Measurements from ENCODE around the gene MARCHF6.
"Not testable (repeated sequence)": the region's sequence is repeated elsewhere in the genome, so short reads cannot be mapped to it uniquely, and the experiment has no call there.

The MARCHF6 gene

GRCh38 chr5:10324518-10325370, 28.8 kb upstream of the MARCHF6 start:
- no peak for DNase-seq

GRCh38 chr5:10328323-10328722, 25.2 kb upstream of the MARCHF6 start:
- DNase-seq, result no peak

GRCh38 chr5:10329446-10329819, 24.1 kb upstream of the MARCHF6 start:
- no peak for DNase-seq

DNA sequence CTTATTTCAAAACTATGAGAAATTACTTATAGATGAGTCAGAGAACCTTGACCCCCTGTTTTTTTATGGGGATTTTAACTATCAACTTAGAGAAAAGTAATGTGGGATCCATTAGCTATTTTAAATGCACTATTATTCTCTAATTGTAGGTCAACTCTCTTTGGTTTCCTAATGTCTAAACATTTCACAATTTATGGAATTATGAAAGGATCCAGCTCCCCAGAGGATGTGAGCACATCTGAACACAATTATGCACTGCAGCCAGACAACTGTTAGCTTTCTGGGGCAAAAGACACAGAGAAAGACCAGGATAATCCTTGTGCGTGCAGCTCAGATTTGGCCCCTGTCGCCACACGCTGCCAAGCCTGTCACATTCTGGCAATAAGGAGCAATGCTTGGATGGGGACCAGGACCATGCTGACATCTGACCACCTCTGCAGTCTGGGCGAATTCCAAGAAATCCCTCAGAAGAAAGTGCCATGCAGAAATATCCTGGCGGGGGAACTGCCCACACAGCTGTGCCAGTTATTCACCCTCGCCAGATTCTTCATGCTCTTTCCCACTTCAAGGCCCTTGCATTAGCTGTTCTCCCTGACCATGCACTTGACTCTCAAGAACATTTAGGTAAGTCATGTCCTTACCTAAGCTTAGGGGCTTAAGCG, 23.5 kb upstream of the MARCHF6 start:
- DNase-seq, result peak; percentile 91

DNA sequence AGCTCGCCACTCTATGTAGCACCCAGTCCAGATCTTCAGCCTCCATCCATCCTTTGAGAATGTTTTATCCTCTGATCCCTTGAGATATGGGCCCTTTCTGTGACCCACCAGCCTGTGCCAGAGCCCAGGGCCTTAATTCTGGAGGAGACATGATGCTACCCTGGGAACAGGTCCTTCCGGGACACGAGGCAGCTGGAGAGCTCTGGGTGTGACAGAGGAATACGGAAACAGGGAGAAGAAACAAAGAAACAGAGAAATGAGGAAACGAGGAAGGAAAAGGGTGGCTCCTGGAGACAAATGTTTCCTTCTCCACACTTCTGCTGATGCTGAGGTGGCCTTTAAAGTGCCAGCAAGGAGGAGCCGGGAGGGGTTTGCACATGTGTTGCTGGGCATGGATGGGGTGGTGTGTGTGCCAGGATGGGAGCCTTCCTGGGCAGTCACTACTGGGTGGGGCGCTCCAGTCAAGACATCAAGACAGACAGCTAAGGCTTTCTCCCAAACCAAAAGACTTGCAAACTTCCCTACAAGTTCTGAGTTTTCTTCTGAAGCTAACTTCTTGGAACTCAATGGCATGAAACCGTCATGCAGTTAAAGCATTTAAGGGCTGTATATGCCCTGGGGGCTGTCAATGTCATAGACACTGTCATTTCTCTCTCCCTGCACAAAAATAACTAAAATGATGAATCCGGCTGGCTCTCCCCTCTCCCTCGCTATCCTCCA, 22.8 kb upstream of the MARCHF6 start:
- DNase-seq, result peak; percentile 9

GRCh38 chr5:10331341-10331796, 22.1 kb upstream of the MARCHF6 start:
- DNase-seq, result peak; percentile 93

- no peak for DNase-seq
Observed at GRCh38 chr5:10332301-10332700, 21.2 kb upstream of the MARCHF6 start.

DNA sequence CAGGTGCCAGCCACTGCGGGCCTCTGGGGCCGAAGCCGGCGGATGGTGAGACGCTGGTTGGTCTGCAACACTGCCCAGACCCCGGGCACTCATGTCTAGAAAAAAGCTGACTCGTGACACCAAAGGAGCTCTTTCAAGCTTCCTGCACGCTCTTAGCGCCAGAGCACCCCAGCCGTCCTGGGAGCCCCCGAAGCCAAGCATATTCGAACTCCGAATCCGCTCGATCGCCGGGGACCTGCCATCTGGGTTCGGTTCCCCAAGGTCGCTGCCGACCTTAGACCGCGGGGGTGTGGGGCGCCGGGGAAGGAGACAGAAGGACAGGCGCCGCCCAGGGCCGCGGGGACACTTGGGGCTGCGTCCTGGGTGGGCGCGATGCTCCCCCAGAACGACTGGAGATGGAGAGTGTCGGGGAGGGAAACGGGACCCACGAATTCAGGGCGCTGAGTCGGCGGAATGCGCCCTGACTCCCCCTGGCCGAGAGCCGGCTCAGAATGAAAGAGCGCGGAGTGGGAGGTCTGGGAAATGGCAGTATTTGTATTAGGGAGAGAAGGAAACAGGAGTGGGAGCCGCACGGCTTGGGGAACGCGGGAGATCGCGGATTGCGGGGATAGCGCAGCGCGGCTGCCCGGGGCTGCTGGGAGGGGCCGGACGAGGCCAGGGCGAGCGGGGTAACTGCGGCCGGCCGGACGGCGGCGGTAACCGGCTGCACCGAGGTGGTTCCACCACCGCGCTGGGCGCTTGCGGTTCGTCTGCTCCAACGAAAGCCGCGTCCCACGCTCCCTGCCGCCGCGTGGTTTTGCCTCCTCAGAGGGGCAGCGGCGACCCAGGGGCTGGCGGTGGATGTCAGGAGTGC, 20.1 kb upstream of the MARCHF6 start:
- peak; percentile 26 for DNase-seq

DNA sequence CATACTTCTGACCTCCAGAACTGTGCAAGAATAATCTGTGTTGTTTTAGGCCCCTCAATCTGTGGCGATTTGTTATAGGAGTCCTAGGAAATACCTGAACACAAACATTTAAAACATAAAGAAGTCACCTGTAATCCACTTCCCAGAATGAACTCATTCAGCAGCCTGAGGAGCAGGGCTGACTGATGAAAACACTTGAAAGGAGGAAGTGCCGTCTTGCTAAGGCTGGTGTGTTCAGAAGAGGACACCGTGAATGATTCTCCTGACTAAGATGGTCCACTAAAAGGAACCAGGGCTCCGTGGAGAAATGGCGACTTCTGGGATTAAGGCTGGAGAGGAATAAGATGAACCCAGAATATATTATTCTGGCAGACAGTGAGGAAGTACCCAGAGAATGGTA, 18.7 kb upstream of the MARCHF6 start:
- no peak for DNase-seq

DNA sequence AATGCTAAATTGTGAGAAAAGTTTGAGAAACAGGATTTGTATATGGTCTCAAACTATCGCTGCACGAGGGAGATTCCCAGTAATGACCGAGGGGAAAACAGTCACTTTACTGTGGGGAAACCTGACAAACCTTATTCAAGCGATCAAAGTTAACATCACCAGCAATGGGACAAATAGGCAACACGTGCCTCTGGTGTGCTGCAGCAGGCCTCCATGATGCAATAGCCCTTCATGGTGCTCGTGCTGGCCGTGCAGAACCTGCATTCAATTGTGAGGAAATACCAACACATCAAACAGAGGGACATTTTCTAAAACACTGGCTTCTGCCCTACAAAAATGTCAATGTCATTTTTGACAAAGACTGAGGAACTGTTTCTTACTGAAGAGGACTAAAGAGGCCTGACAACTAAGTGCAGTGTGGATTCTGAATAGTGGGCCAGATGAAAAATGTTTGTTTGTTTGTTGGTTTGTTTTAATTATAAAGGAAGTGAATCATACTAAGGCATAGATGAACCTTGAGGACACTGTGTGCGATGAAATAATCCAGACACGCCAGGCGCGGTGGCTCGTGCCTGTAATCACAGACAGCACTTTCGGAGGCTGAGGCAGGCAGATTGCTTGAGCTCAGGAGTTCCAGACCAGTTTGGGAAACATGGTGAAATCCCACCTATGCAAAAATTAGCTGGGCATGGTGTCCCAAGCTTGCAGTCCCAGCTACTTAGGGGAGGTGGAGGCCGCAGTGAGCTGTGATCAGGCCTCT, 17.6 kb upstream of the MARCHF6 start:
- no peak for DNase-seq

DNA sequence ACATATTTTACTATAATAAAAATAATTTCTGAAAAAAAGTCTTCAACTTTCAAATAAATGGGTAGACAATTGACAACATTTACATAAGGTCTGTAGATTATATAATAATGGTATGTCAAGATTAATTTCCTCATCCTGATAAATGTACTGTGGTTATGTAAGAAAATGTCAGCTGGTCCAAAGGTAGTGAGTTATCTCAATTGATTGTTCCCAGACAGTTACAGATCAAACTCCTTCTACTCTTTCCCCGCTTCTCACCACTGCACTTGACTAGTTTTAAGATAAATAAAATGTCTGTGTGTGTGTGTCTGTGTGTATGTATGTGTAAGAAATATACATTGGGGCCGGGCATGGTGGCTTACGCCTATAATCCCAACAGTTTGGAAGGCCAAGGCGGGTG, 16.4 kb upstream of the MARCHF6 start:
- no peak for DNase-seq

DNA sequence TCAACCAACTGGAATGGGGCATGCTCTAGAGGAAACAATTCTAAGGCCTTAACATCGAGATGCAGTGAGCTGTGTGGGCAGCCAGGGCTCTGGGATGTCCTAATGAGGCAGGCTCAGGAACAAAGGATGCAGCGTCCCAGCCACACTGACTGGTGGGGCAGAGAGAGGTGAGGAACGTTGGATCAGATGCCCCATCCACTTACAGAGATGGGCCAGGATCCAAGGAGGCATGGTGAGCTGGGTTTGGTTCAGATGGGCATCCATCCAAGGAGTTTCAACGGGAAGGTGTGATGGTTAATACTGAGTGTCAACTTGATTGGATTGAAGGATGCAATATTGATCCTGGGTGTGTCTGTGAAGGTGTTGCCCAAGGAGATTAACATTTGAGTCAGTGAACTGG, 15.5 kb upstream of the MARCHF6 start:
- DNase-seq, result no peak

- no peak for DNase-seq
Observed at GRCh38 chr5:10338686-10339057, 14.8 kb upstream of the MARCHF6 start.

DNA sequence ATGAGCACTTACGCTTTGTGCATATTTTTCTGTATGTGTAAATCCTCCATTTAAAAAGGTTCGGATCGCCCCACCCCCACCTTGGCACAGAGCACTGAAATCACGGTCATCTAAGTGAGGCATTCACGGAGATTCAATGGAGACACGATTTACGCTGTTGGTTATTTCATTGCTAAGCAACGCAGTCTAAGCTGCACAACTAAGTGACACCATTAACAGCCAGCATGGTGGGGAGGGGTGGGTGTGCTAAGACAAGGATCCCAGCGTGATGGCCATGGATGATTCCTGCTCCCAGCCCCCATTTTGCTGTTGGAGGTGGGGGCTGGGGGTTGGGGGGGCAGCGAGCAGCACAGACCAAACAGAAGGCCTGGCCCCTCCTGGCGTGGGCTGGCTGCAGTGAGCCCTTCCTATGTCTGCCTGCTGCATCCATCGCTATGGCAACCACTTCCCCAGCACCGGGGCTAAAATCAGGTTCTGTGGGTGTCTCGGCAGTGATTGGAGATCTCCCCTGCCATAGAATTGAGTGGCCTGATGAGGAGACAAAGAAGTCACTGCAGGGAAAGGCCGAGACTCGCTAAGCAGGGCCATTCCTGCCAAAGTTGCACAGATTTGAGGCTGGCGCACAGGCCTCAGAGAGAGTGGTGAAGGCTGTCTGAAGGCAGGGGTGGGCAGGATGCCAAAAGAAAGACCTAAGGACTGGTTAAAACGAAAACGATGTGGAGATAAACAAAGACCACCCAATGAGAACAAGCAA, 14.3 kb upstream of the MARCHF6 start:
- DNase-seq, result no peak

GRCh38 chr5:10339958-10340357, 13.5 kb upstream of the MARCHF6 start:
- no peak for DNase-seq

DNA sequence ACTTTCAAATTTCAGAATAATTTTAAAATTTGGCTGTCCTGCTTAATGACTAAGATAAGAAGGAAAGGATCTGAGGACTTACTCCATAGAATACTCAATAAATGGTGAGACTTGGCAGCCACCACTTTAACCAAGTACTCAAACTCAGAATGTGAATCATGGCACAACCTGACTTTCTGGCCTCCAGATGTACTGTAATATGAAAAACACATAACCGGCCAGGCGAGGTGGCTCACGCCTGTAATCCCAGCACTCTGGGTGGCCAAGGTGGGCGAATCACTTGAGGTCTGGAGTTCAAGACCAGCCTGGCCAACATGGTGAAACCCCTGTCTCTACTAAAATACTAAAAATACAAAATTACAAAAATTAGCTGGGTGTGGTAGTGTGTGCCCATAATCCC, 10.0 kb upstream of the MARCHF6 start:
- DNase-seq, result no peak

GRCh38 chr5:10344461-10345106, 8.9 kb upstream of the MARCHF6 start:
- not testable (repeated sequence) for DNase-seq

DNA sequence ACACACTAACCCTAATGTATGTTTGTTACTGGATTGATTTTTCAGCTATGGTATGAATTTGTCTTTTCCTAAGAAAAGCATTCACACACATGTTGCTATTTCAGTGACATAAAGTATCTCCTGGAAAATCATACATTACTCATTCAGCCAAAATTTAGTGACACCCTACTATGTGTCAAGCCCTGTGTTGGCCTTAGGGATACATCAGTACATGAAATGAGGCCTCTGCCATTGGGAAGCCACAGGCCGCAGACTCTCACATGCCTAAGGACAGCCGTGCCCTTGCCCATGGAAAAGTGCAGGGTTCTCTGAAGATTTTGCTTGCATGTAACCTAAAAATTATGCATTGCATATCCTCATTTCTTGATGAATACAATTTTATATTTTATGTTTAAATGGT, 5.2 kb upstream of the MARCHF6 start:
- no peak for DNase-seq

GRCh38 chr5:10351199-10351905, 2.1 kb upstream of the MARCHF6 start:
- DNase-seq, result peak; percentile 72

DNA sequence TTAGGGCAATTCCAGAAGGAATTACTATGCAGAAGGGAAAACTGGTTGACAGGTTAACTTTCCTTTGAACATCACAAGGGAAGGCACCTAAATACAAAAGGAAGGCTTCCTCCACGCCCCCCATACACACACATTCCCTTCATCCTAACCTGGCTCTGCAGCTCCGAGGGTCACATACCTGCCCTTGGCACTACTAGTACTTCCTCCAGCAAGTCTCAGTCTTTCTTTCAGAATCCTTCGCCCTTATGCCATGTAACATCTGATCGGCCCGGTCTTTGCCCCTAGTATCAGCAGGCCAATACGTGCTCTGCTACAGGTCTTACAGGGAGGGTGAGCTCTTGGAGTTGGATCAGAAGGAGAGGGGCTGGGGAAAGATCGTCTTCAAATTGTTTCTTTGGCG, 1.6 kb upstream of the MARCHF6 start:
- DNase-seq, result no peak
